Upper lobe of left lung (tissue), 6 donors: ENCODE measurements around the gene PCOLCE2. TPM values are rescaled to one million over a fixed set of nuclear protein-coding genes. Genes with fewer than 3 reads are reported as not detected.

Experiments
- ATAC-seq, 2 donors: fragments of 200-7000 bp; cut with Tn5 transposase; one replicate each; pipeline ENCODE4 v1.9.1; 2022; ENCODE audit warnings: mild to moderate bottlenecking in 2 of 2, moderate library complexity in 2 of 2; ENCODE audit not compliant: low FRiP score in 2 of 2
- DNase-seq, 2 donors: peaks; one replicate each; pipeline ENCODE4 v3.0.0-alpha.2; 2019 to 2020
- H3K27ac ChIP-seq, 4 donors: fragments of 200-600 bp; sonication (generic); one replicate each; pipeline ENCODE4 v1.5.1; 2016 to 2019
- H3K27me3 ChIP-seq, 4 donors: fragments of 200-600 bp; sonication (generic); one replicate each; pipeline ENCODE4 v1.5.1; 2017 to 2019
- H3K36me3 ChIP-seq, 4 donors: fragments of 200-600 bp; sonication (generic); one replicate each; pipeline ENCODE4 v1.5.1; 2016 to 2019
- H3K4me1 ChIP-seq, 4 donors: fragments of 200-600 bp; sonication (generic); one replicate each; pipeline ENCODE4 v1.5.1; 2018 to 2019
- H3K4me3 ChIP-seq, 4 donors: fragments of 200-600 bp; sonication (generic); one replicate each; pipeline ENCODE4 v1.5.1; 2017 to 2019; ENCODE audit warnings: mild to moderate bottlenecking in 2 of 4, moderate library complexity in 1 of 4
- H3K9me3 ChIP-seq, 4 donors: fragments of 200-600 bp; sonication (generic); one replicate each; pipeline ENCODE4 v1.5.1; 2018 to 2019
- EP300 ChIP-seq, 4 donors: sonication (generic); formaldehyde crosslinking; IDR thresholded peaks; one replicate each; pipeline ENCODE4 v1.5.1; 2017; ENCODE audit warnings: antibody characterized with exemption in 4 of 4, control low read depth in 2 of 4
- POLR2A ChIP-seq, 4 donors: fragments of 450-650 bp; IDR thresholded peaks; one replicate each; pipeline ENCODE4 v1.5.1; 2016 to 2017; ENCODE audit warnings: antibody characterized with exemption in 4 of 4, mild to moderate bottlenecking in 2 of 4
- POLR2AphosphoS5 ChIP-seq, 2 donors: sonication (generic); formaldehyde crosslinking; IDR thresholded peaks; one replicate each; pipeline ENCODE4 v1.5.1; 2017; ENCODE audit warnings: antibody characterized with exemption in 2 of 2
- WGBS, 2 donors: methylation state at CpG; one replicate each; pipeline ENCODE4 v1.1.5; 2017 to 2018; 5-methylcytosine and 5-hydroxymethylcytosine counted together
- total RNA-seq, 6 donors: library from RNA; depleted of rRNA in 4 of 6; stranded (reverse); fragments of >200 nt in 4 of 6; gene quantifications; one replicate each; pipeline versions ENCODE4 v1.1.0 to v1.2.1, GENCODE V29; 2016 to 2021
- TF ChIP-seq, protein P1 (sequence below), 6 experiments: fragments of 450-650 bp in 4 of 6; fragments of 200-600 bp in 2 of 6; sonication (generic) in 2 of 6; IDR thresholded peaks; one replicate each; pipeline ENCODE4 v1.5.1; 2016 to 2019; ENCODE audit warnings: antibody characterized with exemption in 6 of 6
- donor health status: DM: no; HTN: no; CAD: no; lungs with moderate emphysema.
- donor health status: DM: no; HTN: yes; CAD: no; lungs with severe emphysema.

Gene PCOLCE2
- total RNA-seq, 6 donors from 2014 or later: 9.4 to 46.3 (median 17.9) TPM

GRCh38 chr3:142913432-142913831, 24.5 kb upstream of the PCOLCE2 start:
- no peak for DNase-seq
- H3K9me3 ChIP-seq: no peaks in the 10 kb centered on the region
- H3K27me3 ChIP-seq: no peaks in the 10 kb centered on the region
- H3K36me3 ChIP-seq: no peaks in the 10 kb centered on the region
- no peak overlapping the region for H3K27ac ChIP-seq
- no peaks in the 10 kb centered on the region for H3K4me1 ChIP-seq
- TF ChIP-seq EP300 (IDR thresholded peaks at IDR 0.05): no peak
- no peak for TF ChIP-seq POLR2A (IDR thresholded peaks at IDR 0.05)
- no peak for TF ChIP-seq POLR2AphosphoS5 (IDR thresholded peaks at IDR 0.05)
- WGBS, 2 donors: 94% methylated on average over 1 of the region's 1 CpG
- H3K4me3 ChIP-seq: no peak overlapping the region
- no peak for ATAC-seq

- DNase-seq (no peak), ATAC-seq (peak in 1 of 2 donors; percentile 57)
- TF ChIP-seq POLR2AphosphoS5 (IDR thresholded peaks at IDR 0.05): no peak
These were observed 23.7 kb upstream of the PCOLCE2 start for GRCh38 chr3:142912402-142913172.

DNA sequence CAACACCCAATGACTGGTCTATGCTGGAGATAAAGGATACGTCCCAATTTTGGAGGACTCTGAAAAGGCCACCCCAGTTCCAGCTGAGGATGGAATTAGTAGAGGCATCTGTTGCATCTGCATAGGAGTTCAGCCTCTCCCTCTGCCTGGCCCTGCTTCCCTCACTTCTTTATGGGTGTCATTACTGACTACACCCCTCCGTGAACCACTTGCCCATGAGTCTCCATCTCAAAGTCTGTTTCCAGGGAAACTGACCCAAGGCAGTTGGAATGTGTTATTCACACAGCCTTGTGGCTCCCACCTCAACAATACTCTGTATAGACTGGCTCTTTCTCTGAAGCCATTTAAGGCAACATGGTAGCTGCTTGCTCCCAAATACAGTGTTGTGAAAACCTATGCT, 21.4 kb upstream of the PCOLCE2 start:
- 80 to 85% methylated on average over 2 of the region's 2 CpGs for WGBS, 2 donors
- Histone ChIP-seq H3K4me3 (no peak overlapping the region), H3K27ac (no peak overlapping the region), H3K36me3 (no peaks in the 10 kb centered on the region), H3K27me3 (no peaks in the 10 kb centered on the region), H3K4me1 (no peaks in the 10 kb centered on the region), H3K9me3 (no peaks in the 10 kb centered on the region)
- DNase-seq: no peak
- peak in 1 of 2 donors; percentile 58 for ATAC-seq
- TF ChIP-seq EP300 (IDR thresholded peaks at IDR 0.05) (no peak), POLR2A (IDR thresholded peaks at IDR 0.05) (no peak), POLR2AphosphoS5 (IDR thresholded peaks at IDR 0.05) (no peak)
- TF ChIP-seq, protein P1, sequence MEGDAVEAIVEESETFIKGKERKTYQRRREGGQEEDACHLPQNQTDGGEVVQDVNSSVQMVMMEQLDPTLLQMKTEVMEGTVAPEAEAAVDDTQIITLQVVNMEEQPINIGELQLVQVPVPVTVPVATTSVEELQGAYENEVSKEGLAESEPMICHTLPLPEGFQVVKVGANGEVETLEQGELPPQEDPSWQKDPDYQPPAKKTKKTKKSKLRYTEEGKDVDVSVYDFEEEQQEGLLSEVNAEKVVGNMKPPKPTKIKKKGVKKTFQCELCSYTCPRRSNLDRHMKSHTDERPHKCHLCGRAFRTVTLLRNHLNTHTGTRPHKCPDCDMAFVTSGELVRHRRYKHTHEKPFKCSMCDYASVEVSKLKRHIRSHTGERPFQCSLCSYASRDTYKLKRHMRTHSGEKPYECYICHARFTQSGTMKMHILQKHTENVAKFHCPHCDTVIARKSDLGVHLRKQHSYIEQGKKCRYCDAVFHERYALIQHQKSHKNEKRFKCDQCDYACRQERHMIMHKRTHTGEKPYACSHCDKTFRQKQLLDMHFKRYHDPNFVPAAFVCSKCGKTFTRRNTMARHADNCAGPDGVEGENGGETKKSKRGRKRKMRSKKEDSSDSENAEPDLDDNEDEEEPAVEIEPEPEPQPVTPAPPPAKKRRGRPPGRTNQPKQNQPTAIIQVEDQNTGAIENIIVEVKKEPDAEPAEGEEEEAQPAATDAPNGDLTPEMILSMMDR (IDR thresholded peaks at IDR 0.05): no peak

More at GRCh38 chr3:142912402-142913172, 23.7 kb upstream of the PCOLCE2 start:
- no peaks in the 10 kb centered on the region for H3K4me1 ChIP-seq
- WGBS, 2 donors: 74% methylated on average over 6 of the region's 6 CpGs
- H3K27ac ChIP-seq: no peak overlapping the region
- no peak overlapping the region for H3K4me3 ChIP-seq
- H3K27me3 ChIP-seq: no peaks in the 10 kb centered on the region
- no peaks in the 10 kb centered on the region for H3K9me3 ChIP-seq
- no peaks in the 10 kb centered on the region for H3K36me3 ChIP-seq

GRCh38 chr3:142909282-142909681, 20.4 kb upstream of the PCOLCE2 start:
- no peaks in the 10 kb centered on the region for H3K4me1 ChIP-seq
- no peak for TF ChIP-seq POLR2A (IDR thresholded peaks at IDR 0.05)
- TF ChIP-seq, protein P1 (IDR thresholded peaks at IDR 0.05): no peak
- H3K27ac ChIP-seq: no peak overlapping the region
- DNase-seq (no peak), ATAC-seq (no peak)
- H3K4me3 ChIP-seq: no peak overlapping the region
- H3K9me3 ChIP-seq: no peaks in the 10 kb centered on the region
- H3K27me3 ChIP-seq: no peaks in the 10 kb centered on the region
- no peaks in the 10 kb centered on the region for H3K36me3 ChIP-seq
- WGBS, 2 donors: 80 to 84% methylated on average over 3 of the region's 3 CpGs

GRCh38 chr3:142907996-142908395, 19.1 kb upstream of the PCOLCE2 start:
- no peaks in the 10 kb centered on the region for H3K27me3 ChIP-seq
- no peak for ATAC-seq
- WGBS, 2 donors: 46 to 48% methylated on average over 1 of the region's 1 CpG

GRCh38 chr3:142904639-142905436, 16.0 kb upstream of the PCOLCE2 start:
- no peaks in the 10 kb centered on the region for H3K27me3 ChIP-seq
- no peaks in the 10 kb centered on the region for H3K4me1 ChIP-seq
- peak in 1 of 2 donors; percentile 70 for ATAC-seq
- DNase-seq: peak in 1 of 2 donors; percentile 40
- no peaks in the 10 kb centered on the region for H3K9me3 ChIP-seq
- TF ChIP-seq POLR2A (IDR thresholded peaks at IDR 0.05): peak in 1 of 4 donors; percentile 11
- TF ChIP-seq, protein P1 (IDR thresholded peaks at IDR 0.05): peak in 2 of 6 experiments; percentile 9 to 15
- no peak for TF ChIP-seq POLR2AphosphoS5 (IDR thresholded peaks at IDR 0.05)
- H3K27ac ChIP-seq: no peak overlapping the region
- H3K4me3 ChIP-seq: no peak overlapping the region
- no peaks in the 10 kb centered on the region for H3K36me3 ChIP-seq
- WGBS, 2 donors: 65 to 77% methylated on average over 11 of the region's 11 CpGs

More at GRCh38 chr3:142907996-142908395, 19.1 kb upstream of the PCOLCE2 start:
- H3K4me1 ChIP-seq: no peaks in the 10 kb centered on the region
- H3K36me3 ChIP-seq: no peaks in the 10 kb centered on the region
- no peak for DNase-seq
- H3K27ac ChIP-seq: no peak overlapping the region
- H3K4me3 ChIP-seq: no peak overlapping the region
- no peak for TF ChIP-seq EP300 (IDR thresholded peaks at IDR 0.05)
- no peaks in the 10 kb centered on the region for H3K9me3 ChIP-seq
